Mesothelial cell of epicardium (in vitro differentiated cells): Measurements from ENCODE around the gene ERC2. TPM values are rescaled to one million over a fixed set of nuclear protein-coding genes. Genes with fewer than 3 reads are reported as not detected.

Source experiments
- DNase-seq, 2 experiments: peaks; one replicate each; pipeline ENCODE4 v3.0.0; 2021; ENCODE audit warnings: low spot score in 2 of 2; ENCODE audit not compliant: unreplicated experiment in 2 of 2
- H3K27ac Mint-ChIP-seq: 2 replicates; pipeline ENCODE4 v1.8.0; 2021; ENCODE audit warnings: mixed read lengths
- H3K27me3 Mint-ChIP-seq: 2 replicates; pipeline ENCODE4 v1.8.0; 2021; ENCODE audit warnings: low read depth, mixed read lengths
- H3K36me3 Mint-ChIP-seq: 2 replicates; pipeline ENCODE4 v1.8.0; 2021; ENCODE audit warnings: mixed read lengths
- H3K4me1 Mint-ChIP-seq: 2 replicates; pipeline ENCODE4 v1.8.0; 2021; ENCODE audit warnings: mixed read lengths
- H3K4me3 Mint-ChIP-seq: 2 replicates; pipeline ENCODE4 v1.8.0; 2021; ENCODE audit warnings: mild to moderate bottlenecking, moderate library complexity, mixed read lengths
- H3K9me3 Mint-ChIP-seq: 2 replicates; pipeline ENCODE4 v1.8.0; 2021; ENCODE audit warnings: mixed read lengths
- total RNA-seq: library from RNA; stranded (reverse); gene quantifications from 3 replicates; pipeline ENCODE4 v1.2.1, GENCODE V29; 2021
- TF ChIP-seq, protein P1 (sequence below): fragments of 200-600 bp; sonication (generic); IDR thresholded peaks from one replicate; pipeline ENCODE4 v1.5.0; 2021; ENCODE audit warnings: antibody characterized with exemption; ENCODE audit not compliant: unreplicated experiment

Gene ERC2
- total RNA-seq, 1 donor from 2014 or later, result 15.6 TPM

DNA sequence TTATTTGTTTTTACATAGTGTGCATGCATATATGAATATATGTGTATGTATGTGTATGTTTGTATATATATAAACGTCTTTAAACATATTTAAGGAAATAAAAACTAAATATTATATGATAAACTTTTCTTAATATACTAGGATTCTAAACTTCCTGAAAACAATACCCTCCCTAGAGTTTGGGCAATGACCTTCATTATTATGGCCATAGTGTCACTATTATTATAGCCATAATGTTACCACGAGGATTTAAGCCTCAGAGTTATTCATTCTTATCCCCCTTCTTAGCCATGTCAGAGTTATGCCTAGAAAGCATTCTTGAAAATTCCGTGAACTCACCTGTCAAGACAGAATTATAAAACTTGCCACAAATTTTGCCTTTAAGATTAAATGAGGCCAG, 335.5 kb downstream of the ERC2 start:
- no peaks in the 10 kb centered on the region for H3K27me3 Mint-ChIP-seq
- peak overlapping the region; percentile 27 for H3K27ac Mint-ChIP-seq
- no peaks in the 10 kb centered on the region for H3K36me3 Mint-ChIP-seq
- no peaks in the 10 kb centered on the region for H3K9me3 Mint-ChIP-seq
- DNase-seq, result no peak
- TF ChIP-seq, protein P1, sequence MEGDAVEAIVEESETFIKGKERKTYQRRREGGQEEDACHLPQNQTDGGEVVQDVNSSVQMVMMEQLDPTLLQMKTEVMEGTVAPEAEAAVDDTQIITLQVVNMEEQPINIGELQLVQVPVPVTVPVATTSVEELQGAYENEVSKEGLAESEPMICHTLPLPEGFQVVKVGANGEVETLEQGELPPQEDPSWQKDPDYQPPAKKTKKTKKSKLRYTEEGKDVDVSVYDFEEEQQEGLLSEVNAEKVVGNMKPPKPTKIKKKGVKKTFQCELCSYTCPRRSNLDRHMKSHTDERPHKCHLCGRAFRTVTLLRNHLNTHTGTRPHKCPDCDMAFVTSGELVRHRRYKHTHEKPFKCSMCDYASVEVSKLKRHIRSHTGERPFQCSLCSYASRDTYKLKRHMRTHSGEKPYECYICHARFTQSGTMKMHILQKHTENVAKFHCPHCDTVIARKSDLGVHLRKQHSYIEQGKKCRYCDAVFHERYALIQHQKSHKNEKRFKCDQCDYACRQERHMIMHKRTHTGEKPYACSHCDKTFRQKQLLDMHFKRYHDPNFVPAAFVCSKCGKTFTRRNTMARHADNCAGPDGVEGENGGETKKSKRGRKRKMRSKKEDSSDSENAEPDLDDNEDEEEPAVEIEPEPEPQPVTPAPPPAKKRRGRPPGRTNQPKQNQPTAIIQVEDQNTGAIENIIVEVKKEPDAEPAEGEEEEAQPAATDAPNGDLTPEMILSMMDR, result no peak
- peaks cover 69% of the 10 kb centered on the region for H3K4me1 Mint-ChIP-seq
- no peak overlapping the region for H3K4me3 Mint-ChIP-seq

DNA sequence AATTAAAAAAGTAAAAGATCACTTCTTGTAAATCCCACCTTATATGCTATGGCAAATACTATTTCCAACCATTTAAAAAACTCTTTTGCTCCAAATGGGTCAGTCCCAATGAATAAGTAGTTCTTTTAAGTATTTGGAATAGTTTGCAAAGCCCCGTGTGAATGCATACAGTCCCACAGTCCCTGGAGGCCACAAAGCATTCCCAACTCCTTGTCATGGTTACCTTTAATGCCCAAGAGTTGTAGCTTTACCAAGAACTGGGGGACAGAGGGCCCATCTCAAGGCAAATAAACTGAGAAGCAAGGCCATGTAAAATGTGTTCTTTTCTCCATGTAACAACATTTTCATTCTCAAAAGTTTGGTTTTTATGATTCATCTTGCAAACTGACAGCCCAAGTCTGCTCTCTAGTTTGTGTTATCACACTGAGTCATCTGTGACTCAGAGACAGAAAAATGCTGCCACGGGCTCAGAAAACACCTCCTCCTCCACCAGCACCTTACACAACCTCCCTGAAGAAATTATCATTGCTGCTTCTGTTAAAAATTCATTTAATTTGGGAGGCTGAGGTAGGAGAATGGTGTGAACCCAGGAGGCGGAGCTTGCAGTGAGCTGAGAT, 336.2 kb downstream of the ERC2 start:
- no peak for DNase-seq
- peaks cover 66% of the 10 kb centered on the region for H3K4me1 Mint-ChIP-seq
- no peaks in the 10 kb centered on the region for H3K27me3 Mint-ChIP-seq
- TF ChIP-seq, protein P1, result no peak
- peak overlapping the region; percentile 81 for H3K27ac Mint-ChIP-seq
- no peak overlapping the region for H3K4me3 Mint-ChIP-seq
- H3K9me3 Mint-ChIP-seq, result peaks cover 2% of the 10 kb centered on the region
- H3K36me3 Mint-ChIP-seq, result no peaks in the 10 kb centered on the region

DNA sequence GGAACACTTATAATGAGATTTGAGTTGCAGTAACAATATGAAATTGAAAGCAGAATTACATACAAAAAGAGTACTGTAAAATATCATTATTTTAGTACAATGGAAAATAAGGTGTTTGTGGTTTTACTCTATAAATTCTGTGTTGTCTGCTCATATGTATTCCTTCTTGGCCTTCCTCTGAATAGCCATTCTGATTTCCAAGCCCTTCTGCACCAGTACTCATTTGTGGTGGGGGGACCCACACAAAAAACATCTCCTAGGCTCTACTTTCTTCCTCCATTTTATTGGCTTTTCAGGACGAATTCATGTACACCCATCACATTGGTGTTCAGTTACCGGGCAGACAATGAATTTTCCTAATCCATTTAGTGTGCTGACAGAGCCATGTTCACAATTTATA, 338.2 kb downstream of the ERC2 start:
- Mint-ChIP-seq H3K27me3 (no peaks in the 10 kb centered on the region), H3K36me3 (no peaks in the 10 kb centered on the region), H3K27ac (no peak overlapping the region), H3K4me1 (peaks cover 55% of the 10 kb centered on the region), H3K9me3 (peaks cover 4% of the 10 kb centered on the region), H3K4me3 (no peak overlapping the region)
- TF ChIP-seq, protein P1, result no peak
- no peak for DNase-seq

DNA sequence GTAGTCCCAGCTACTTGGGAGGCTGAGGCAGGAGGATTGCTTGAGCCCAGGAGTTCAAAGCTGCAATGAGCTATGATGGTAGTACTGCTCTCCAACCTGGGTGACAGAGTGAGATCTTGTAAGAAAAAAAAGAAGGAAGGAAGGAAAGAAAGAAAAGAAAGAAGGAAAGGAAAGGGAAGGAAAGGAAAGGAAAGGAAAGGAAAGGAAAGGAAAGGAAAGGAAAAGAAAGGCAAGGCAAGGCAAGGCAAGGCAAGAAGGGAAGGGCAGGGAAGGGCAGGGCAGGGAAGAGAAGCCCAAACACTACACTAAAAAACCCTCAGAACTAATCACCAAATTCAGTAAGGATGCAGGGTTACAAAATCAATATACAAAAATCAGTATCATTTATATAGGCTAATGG, 341.6 kb downstream of the ERC2 start:
- Mint-ChIP-seq H3K4me1 (peaks cover 44% of the 10 kb centered on the region), H3K27me3 (no peaks in the 10 kb centered on the region), H3K4me3 (no peak overlapping the region), H3K27ac (no peak overlapping the region), H3K36me3 (no peaks in the 10 kb centered on the region), H3K9me3 (peaks cover 4% of the 10 kb centered on the region)
- TF ChIP-seq, protein P1, result no peak
- DNase-seq, result no peak

DNA sequence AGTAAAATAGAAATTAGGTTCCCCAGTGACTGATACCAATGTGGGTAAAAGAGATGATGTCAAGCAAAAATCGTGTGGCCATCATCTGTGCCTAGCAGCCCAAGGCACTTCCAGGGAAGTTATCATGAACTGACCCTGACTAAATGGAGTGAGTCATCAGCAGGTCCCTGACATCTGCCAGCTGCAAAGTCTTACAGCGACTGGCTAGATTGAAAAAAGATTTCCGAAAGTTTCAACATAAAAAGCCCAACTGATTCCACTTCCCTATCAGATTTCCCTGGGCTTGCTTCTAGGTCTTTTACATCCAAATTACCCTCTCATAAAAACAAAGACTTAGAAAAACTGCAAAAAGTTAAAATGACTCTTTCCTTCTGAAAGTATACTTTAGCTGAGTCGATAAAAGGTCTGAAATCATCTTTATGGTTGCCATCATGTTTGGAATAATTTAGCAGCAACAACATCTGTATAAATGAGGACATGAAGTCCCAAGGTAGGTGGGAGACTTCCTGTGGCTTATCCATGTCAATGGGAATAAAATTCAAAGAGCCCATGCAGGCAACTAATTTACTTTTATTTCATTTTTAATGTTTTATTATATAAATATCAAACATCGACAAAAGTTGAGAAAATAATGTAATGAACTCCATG, 342.8 kb downstream of the ERC2 start:
- no peaks in the 10 kb centered on the region for H3K27me3 Mint-ChIP-seq
- H3K27ac Mint-ChIP-seq, result peak overlapping the region; percentile 43

More for the DNA sequence above, 342.8 kb downstream of the ERC2 start:
- Mint-ChIP-seq H3K4me3 (no peak overlapping the region), H3K36me3 (no peaks in the 10 kb centered on the region), H3K4me1 (peaks cover 32% of the 10 kb centered on the region), H3K9me3 (peaks cover 4% of the 10 kb centered on the region)
- DNase-seq, result no peak
- TF ChIP-seq, protein P1, result no peak
